ENCODE data around the gene VSIR. TPM values are rescaled to one million over a fixed set of nuclear protein-coding genes. Genes with fewer than 3 reads are reported as not detected.
A peak's percentile ranks its signal among the peaks of the same experiment; 100 is the strongest.

The VSIR gene
- total and polyA plus RNA-seq, 12 donors, result 36.6 to 112 (median 69.0) TPM

- 87 to 91% methylated on average over 11 of the region's 11 CpGs for WGBS, 2 donors
- Histone ChIP-seq H3K4me1 (peaks cover 13 to 56% (median 44%) of the 10 kb centered on the region in 9 donors), H3K27me3 (no peaks in the 10 kb centered on the region), H3K36me3 (no peaks in the 10 kb centered on the region), H3K9me3 (no peaks in the 10 kb centered on the region), H3K27ac (peak overlapping the region in 7 of 10 donors; percentile 74 to 93 (median 82)), H3K4me3 (no peak overlapping the region)
- TF ChIP-seq CTCF (IDR thresholded peaks at IDR 0.05), result no peak
- ATAC-seq, result no peak
- intact Hi-C loops (cut with DNase I), result loop anchor here in 6 of 10 donors (5.0 kb wide), 1 partner anchor 46 kb away; the partner anchor contains the start of gene VSIR (in 6 of the 6)
- DNase-seq, result no peak
Measured at GRCh38 chr10:71726580-71727104, 46.7 kb downstream of the VSIR start.

- TF ChIP-seq CTCF (IDR thresholded peaks at IDR 0.05), result peak in 6 of 9 donors; percentile 14 to 44 (median 26)
- H3K9me3 ChIP-seq, result no peaks in the 10 kb centered on the region
- no peak for ATAC-seq
- H3K4me3 ChIP-seq, result no peak overlapping the region
- no peaks in the 10 kb centered on the region for H3K27me3 ChIP-seq
- H3K4me1 ChIP-seq, result peaks cover 13 to 55% (median 44%) of the 10 kb centered on the region in 9 donors
- DNase-seq, result no peak
- H3K27ac ChIP-seq, result peak overlapping the region in 5 of 10 donors; percentile 78 to 93 (median 84)
- H3K36me3 ChIP-seq, result no peaks in the 10 kb centered on the region
- intact Hi-C loops (cut with DNase I), result loop anchor here in 6 of 10 donors (5.0 kb wide), 1 partner anchor 46 kb away; the partner anchor contains the start of gene VSIR (in 6 of the 6)
- 65 to 66% methylated on average over 9 of the region's 9 CpGs for WGBS, 2 donors
Measured at GRCh38 chr10:71725998-71726579, 47.2 kb downstream of the VSIR start.

GRCh38 chr10:71725249-71725648, 48.1 kb downstream of the VSIR start:
- ATAC-seq, result no peak
- H3K4me3 ChIP-seq, result no peak overlapping the region
- TF ChIP-seq CTCF (IDR thresholded peaks at IDR 0.05), result no peak
- 95% methylated on average over 14 of the region's 14 CpGs for WGBS, 2 donors
- intact Hi-C loops (cut with DNase I), result loop anchor here in 6 of 10 donors (5.0 kb wide), 1 partner anchor 47 kb away; the partner anchor contains the start of gene VSIR (in 6 of the 6)
- H3K36me3 ChIP-seq, result no peaks in the 10 kb centered on the region
- peak overlapping the region in 1 of 10 donors; percentile 93 for H3K27ac ChIP-seq
- no peak for DNase-seq
- H3K9me3 ChIP-seq, result no peaks in the 10 kb centered on the region
- H3K27me3 ChIP-seq, result no peaks in the 10 kb centered on the region
- peaks cover 13 to 50% (median 44%) of the 10 kb centered on the region in 9 donors for H3K4me1 ChIP-seq

GRCh38 chr10:71724539-71724938, 48.8 kb downstream of the VSIR start:
- no peaks in the 10 kb centered on the region for H3K36me3 ChIP-seq
- intact Hi-C loops (cut with DNase I), result no loop called here
- 95 to 96% methylated on average over 6 of the region's 6 CpGs for WGBS, 2 donors
- no peaks in the 10 kb centered on the region for H3K9me3 ChIP-seq
- H3K27me3 ChIP-seq, result no peaks in the 10 kb centered on the region
- TF ChIP-seq CTCF (IDR thresholded peaks at IDR 0.05), result no peak
- peak overlapping the region in 1 of 10 donors; percentile 93 for H3K27ac ChIP-seq
- ATAC-seq (no peak), DNase-seq (no peak)
- peaks cover 13 to 47% (median 44%) of the 10 kb centered on the region in 9 donors for H3K4me1 ChIP-seq
- H3K4me3 ChIP-seq, result no peak overlapping the region
